HCT116 (cell line): Measurements from ENCODE around the gene RNF222. TPM values are rescaled to one million over a fixed set of nuclear protein-coding genes. Genes with fewer than 3 reads are reported as not detected.

Experiments
- ATAC-seq: fragments of 200-7000 bp; cut with Tn5 transposase; 2 replicates; pipeline ENCODE4 v1.9.1; 2020; ENCODE audit warnings: mild to moderate bottlenecking, moderate library complexity
- BruUV-seq: library from RNA; stranded (reverse); fragments of 400-500 nt; replicated peaks from 2 replicates; lab custom pipeline; 2021; lab: Mats Ljungman, UMichigan
- CTCF ChIA-PET: fragments of 300-600 bp; sonication (Branson Sonifier 250); formaldehyde crosslinking; loops from one replicate; lab custom pipeline; 2021; ENCODE audit warnings: antibody characterized with exemption; lab: Charles Lee
- POLR2A ChIA-PET: fragments of 300-600, 350-600 bp; sonication (Branson Sonifier 250); formaldehyde crosslinking; loops from one replicate; lab custom pipeline; 2021; ENCODE audit warnings: antibody characterized with exemption; lab: Charles Lee
- RAD21 ChIA-PET, 2 experiments: fragments of 300-600 bp; sonication (Branson Sonifier 250); formaldehyde crosslinking; loops; one replicate each; lab custom pipeline; 2023; ENCODE audit warnings: low total read pairs in 2 of 2; ENCODE audit not compliant: uncharacterized antibody in 2 of 2, unreplicated experiment in 2 of 2, low non-redundant PET in 1 of 2; lab: Charles Lee
- DNase-seq: peaks from one replicate; pipeline ENCODE4 v3.0.0-alpha.2; 2010; ENCODE audit warnings: low read depth, low spot score
- H2AFZ ChIP-seq: fragments of 200-600 bp; shearing (Covaris generic), sonication (generic); 2 replicates; pipeline ENCODE4 v1.6.1; 2017; ENCODE audit warnings: low read depth, mixed run types, mixed read lengths, antibody characterized with exemption, low read length; ENCODE audit not compliant: poor library complexity, severe bottlenecking
- H3K27ac ChIP-seq: 2 replicates; pipeline ENCODE4 v1.5.1; 2012; ENCODE audit warnings: low read depth, low read length
- H3K27me3 ChIP-seq: fragments of 200-600 bp; sonication (generic); 2 replicates; pipeline ENCODE4 v1.6.1; 2016; ENCODE audit warnings: mixed run types, low read length, mixed read lengths; ENCODE audit not compliant: insufficient read depth
- H3K36me3 ChIP-seq, 2 experiments: fragments of 200-500 bp in 1 of 2; fragments of 200-600 bp in 1 of 2; sonication (Bioruptor generic) in 1 of 2; sonication (generic) in 1 of 2; 2 replicates each; pipeline versions ENCODE4 v1.5.1 to v1.6.1; 2014 to 2016; ENCODE audit warnings: low read length in 2 of 2, inconsistent platforms in 1 of 2, mixed read lengths in 1 of 2, mixed run types in 1 of 2; ENCODE audit not compliant: insufficient read depth in 2 of 2, control insufficient read depth in 1 of 2
- H3K4me1 ChIP-seq, 2 experiments: fragments of 200-600 bp in 1 of 2; sonication (generic) in 1 of 2; 2 replicates each; pipeline versions ENCODE4 v1.5.1 to v1.6.1; 2012 to 2017; ENCODE audit warnings: low read length in 2 of 2, inconsistent platforms in 1 of 2, mild to moderate bottlenecking in 1 of 2, mixed read lengths in 1 of 2, mixed run types in 1 of 2, moderate library complexity in 1 of 2; ENCODE audit not compliant: insufficient read depth in 2 of 2, control insufficient read depth in 1 of 2
- H3K4me2 ChIP-seq: fragments of 200-600 bp; sonication (generic); 2 replicates; pipeline ENCODE4 v1.6.1; 2017; ENCODE audit warnings: mixed run types, low read length, mixed read lengths
- H3K4me3 ChIP-seq, 2 experiments: fragments of 200-600 bp in 1 of 2; sonication (generic) in 1 of 2; replicated peaks in 1 of 2; 2 replicates each; pipeline ENCODE4 v1.5.1; 2011 to 2016; ENCODE audit warnings: low read length in 2 of 2, control low read depth in 1 of 2, low read depth in 1 of 2, mild to moderate bottlenecking in 1 of 2, mixed read lengths in 1 of 2, mixed run types in 1 of 2
- H3K79me2 ChIP-seq: fragments of 200-600 bp; sonication (generic); 2 replicates; pipeline ENCODE4 v1.6.1; 2017; ENCODE audit warnings: mild to moderate bottlenecking, mixed run types, low read length, moderate library complexity, mixed read lengths; ENCODE audit not compliant: insufficient read depth
- H3K9ac ChIP-seq: fragments of 200-600 bp; sonication (generic); 2 replicates; pipeline ENCODE4 v1.6.1; 2016; ENCODE audit warnings: low read length, mixed read lengths
- H3K9me2 ChIP-seq: fragments of 200-600 bp; sonication (generic), shearing (Covaris generic); 2 replicates; pipeline ENCODE4 v1.6.1; 2017; ENCODE audit warnings: mixed run types, mild to moderate bottlenecking, moderate library complexity; ENCODE audit not compliant: insufficient read depth
- H3K9me3 ChIP-seq, 2 experiments: fragments of 200-500 bp in 1 of 2; fragments of 200-600 bp in 1 of 2; sonication (Bioruptor generic) in 1 of 2; sonication (generic) in 1 of 2; 2 replicates each; pipeline ENCODE4 v1.6.1; 2014 to 2017; ENCODE audit warnings: low read length in 2 of 2, mixed read lengths in 2 of 2, inconsistent platforms in 1 of 2, low read depth in 1 of 2, mild to moderate bottlenecking in 1 of 2, mixed run types in 1 of 2, moderate library complexity in 1 of 2; ENCODE audit not compliant: control insufficient read depth in 1 of 2, insufficient read depth in 1 of 2
- H4K20me1 ChIP-seq: fragments of 200-600 bp; sonication (generic), shearing (Covaris generic); 2 replicates; pipeline ENCODE4 v1.6.1; 2017; ENCODE audit warnings: mixed run types, mild to moderate bottlenecking, moderate library complexity; ENCODE audit not compliant: insufficient read depth
- CBX3 ChIP-seq: IDR thresholded peaks from 2 replicates; pipeline ENCODE4 v1.6.1; 2012; ENCODE audit warnings: low read depth
- EZH2phosphoT487 ChIP-seq: fragments of 200-600 bp; IDR thresholded peaks from 2 replicates; pipeline ENCODE4 v1.6.1; 2018; ENCODE audit warnings: antibody characterized with exemption, borderline replicate concordance
- POLR2AphosphoS5 ChIP-seq: IDR thresholded peaks from 2 replicates; pipeline ENCODE4 v1.6.1; 2011; ENCODE audit warnings: mild to moderate bottlenecking, low read depth, low read length, moderate library complexity
- SIN3A ChIP-seq: IDR thresholded peaks from 2 replicates; pipeline ENCODE4 v1.6.1; 2012; ENCODE audit warnings: low read depth
- intact Hi-C: fragments of 100-400 bp; cut with micrococcal nuclease; formaldehyde crosslinking; loops from 2 replicates; pipeline ENCODE4 v1.10.0; 2022
- total RNA-seq: library from RNA; stranded (reverse); gene quantifications from one replicate; pipeline ENCODE4 v1.2.1, GENCODE V29; 2021; ENCODE audit not compliant: unreplicated experiment
- TF ChIP-seq, protein P1 (sequence below): IDR thresholded peaks from 2 replicates; pipeline ENCODE4 v1.6.1; 2012

RNF222 gene
- total RNA-seq, 1 experiment from 2014 or later: not detected

DNA sequence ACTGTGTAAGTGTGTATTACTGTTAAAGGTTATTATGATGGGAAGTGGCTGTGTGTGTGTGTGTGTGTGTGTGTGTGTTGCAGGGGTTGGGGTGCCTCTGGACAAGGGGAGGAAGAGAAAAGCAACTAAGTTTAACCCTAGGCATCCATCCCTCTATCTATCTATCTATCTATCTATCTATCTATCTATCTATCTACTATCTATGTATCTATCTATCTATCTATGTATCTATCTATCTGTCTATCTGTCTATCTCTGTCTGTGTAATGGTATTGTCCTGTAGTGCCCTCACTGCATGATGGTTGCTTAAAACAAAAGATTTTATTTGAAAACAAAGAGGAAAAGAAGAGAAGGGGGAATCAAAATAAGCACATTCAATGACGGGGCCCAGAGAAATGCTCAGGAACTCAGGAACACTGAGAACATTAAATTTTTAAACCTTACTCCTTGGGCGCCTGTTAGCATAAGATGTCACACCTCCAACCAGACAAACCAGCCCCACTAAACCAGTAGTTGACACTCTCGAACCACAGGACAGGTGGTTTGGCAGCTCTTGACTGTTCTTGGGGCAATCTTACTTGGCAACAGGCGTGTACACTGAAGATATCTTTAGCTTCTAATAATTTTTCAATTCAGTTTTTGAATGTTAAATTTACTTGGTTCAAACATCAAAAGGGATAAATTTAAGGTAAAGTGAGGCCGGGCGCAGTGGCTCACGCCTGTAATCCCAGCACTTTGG lies 9.5 kb downstream of the RNF222 start:
- intact Hi-C loops: loop anchor here (10.0 kb wide), 2 partner anchors 263 to 507 kb away; partner anchors contain the start of gene HES7
- POLR2A ChIA-PET: no interaction called here
- peaks cover 10 to 28% of the 10 kb centered on the region in 2 experiments for H3K4me1 ChIP-seq
- no peak for DNase-seq
- no peak for ATAC-seq
- no peaks in the 10 kb centered on the region for H3K36me3 ChIP-seq
- no peaks in the 10 kb centered on the region for H3K27me3 ChIP-seq
- H3K4me2 ChIP-seq: no peak overlapping the region
- no peak for TF ChIP-seq CBX3
- H3K9me2 ChIP-seq: no peaks in the 10 kb centered on the region
- H3K27ac ChIP-seq: no peak overlapping the region
- H3K9ac ChIP-seq: no peak overlapping the region
- RAD21 ChIA-PET: no interaction called here
- H2AFZ ChIP-seq: no peak overlapping the region
- H3K79me2 ChIP-seq: peaks cover 5% of the 10 kb centered on the region; the same call in 1 of the 2 replicates
- H4K20me1 ChIP-seq: no peaks in the 10 kb centered on the region
- no peaks in the 10 kb centered on the region for H3K9me3 ChIP-seq
- no peak overlapping the region for H3K4me3 ChIP-seq
- no TSS peak for BruUV-seq
- CTCF ChIA-PET: no interaction called here

GRCh38 chr17:8386841-8387240 lies 10.8 kb downstream of the RNF222 start:
- ATAC-seq (no peak), DNase-seq (no peak)
- Histone ChIP-seq H3K79me2 (peaks cover 18% of the 10 kb centered on the region), H3K36me3 (peaks cover 4 to 7% of the 10 kb centered on the region in 2 experiments; a peak in 2 of 4 replicates), H3K4me1 (peaks cover 10 to 26% of the 10 kb centered on the region in 2 experiments), H3K9me2 (no peaks in the 10 kb centered on the region), H2AFZ (no peak overlapping the region), H3K9me3 (no peaks in the 10 kb centered on the region)
- CTCF ChIA-PET: interaction anchor here (0.9 kb wide), 1 partner anchor 359 kb away, joined by 4 read pairs; no protein-coding TSS in a partner anchor
- intact Hi-C loops: loop anchor here (10.0 kb wide), 2 partner anchors 262 to 508 kb away; partner anchors contain the start of gene HES7
- TF ChIP-seq SIN3A (no peak), POLR2AphosphoS5 (no peak), EZH2phosphoT487 (no peak)
- TF ChIP-seq, protein P1, sequence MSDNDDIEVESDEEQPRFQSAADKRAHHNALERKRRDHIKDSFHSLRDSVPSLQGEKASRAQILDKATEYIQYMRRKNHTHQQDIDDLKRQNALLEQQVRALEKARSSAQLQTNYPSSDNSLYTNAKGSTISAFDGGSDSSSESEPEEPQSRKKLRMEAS: no peak
- TF ChIP-seq, all 23 proteins: peak for 0
- Histone ChIP-seq H3K4me3 (no peak overlapping the region), H4K20me1 (no peaks in the 10 kb centered on the region), H3K9ac (no peak overlapping the region), H3K27ac (no peak overlapping the region), H3K4me2 (no peak overlapping the region), H3K27me3 (no peaks in the 10 kb centered on the region)
- no TSS peak for BruUV-seq
- ChIA-PET RAD21 (no interaction called here), POLR2A (interaction anchor here (0.5 kb wide), 1 partner anchor 251 kb away, joined by 4 read pairs; no protein-coding TSS in a partner anchor)
